B cell (primary cell): ENCODE measurements around the gene EXOC3. TPM values are rescaled to one million over a fixed set of nuclear protein-coding genes. Genes with fewer than 3 reads are reported as not detected.

Experiments used
- ATAC-seq: fragments of 200-7000 bp; cut with Tn5 transposase; one replicate; pipeline ENCODE4 v1.10.0; 2021; ENCODE audit warnings: low read depth, mild to moderate bottlenecking, moderate number of reproducible peaks, moderate library complexity
- CTCF ChIA-PET: fragments of 350-600 bp; sonication (Branson Sonifier 250); formaldehyde crosslinking; loops from one replicate; lab custom pipeline; 2021; ENCODE audit warnings: antibody characterized with exemption, inconsistent platforms; lab: Charles Lee
- POLR2A ChIA-PET: fragments of 350-600 bp; sonication (Branson Sonifier 250); formaldehyde crosslinking; loops from one replicate; lab custom pipeline; 2021; ENCODE audit warnings: antibody characterized with exemption; lab: Charles Lee
- DNase-seq: peaks from one replicate; pipeline ENCODE4 v3.0.0; 2013
- H2AFZ ChIP-seq: 2 replicates; pipeline ENCODE4 v1.6.1; 2012; ENCODE audit warnings: mild to moderate bottlenecking, low read depth, low read length; ENCODE audit not compliant: insufficient read depth, poor library complexity, severe bottlenecking
- H3K27ac ChIP-seq, 2 donors: 1 replicate in 1 of 2; 2 replicates in 1 of 2; pipeline ENCODE4 v1.5.1; 2012 to 2013; ENCODE audit warnings: low read length in 2 of 2, mild to moderate bottlenecking in 2 of 2, moderate library complexity in 1 of 2
- H3K27me3 ChIP-seq, 4 experiments: fragments of 200-600 bp in 1 of 4; sonication (generic) in 1 of 4; replicated peaks in 1 of 4; 1 replicate in 2 of 4; 2 replicates in 2 of 4; pipeline versions ENCODE4 v1.6.1 to v1.7.0; 2013 to 2016; ENCODE audit warnings: low read length in 3 of 4, mild to moderate bottlenecking in 2 of 4, mixed read lengths in 1 of 4, moderate library complexity in 1 of 4; ENCODE audit not compliant: insufficient read depth in 4 of 4, control insufficient read depth in 3 of 4; ENCODE audit errors: control extremely low read depth in 1 of 4
- H3K36me3 ChIP-seq, 2 experiments: replicated peaks in 1 of 2; 1 replicate in 1 of 2; 2 replicates in 1 of 2; pipeline versions ENCODE4 v1.6.1 to v1.7.1; 2013; ENCODE audit warnings: low read length in 1 of 2; ENCODE audit not compliant: insufficient read depth in 2 of 2, control insufficient read depth in 1 of 2; ENCODE audit errors: control extremely low read depth in 1 of 2, extremely low read depth in 1 of 2
- H3K4me1 ChIP-seq, 2 donors: fragments of 200-600 bp in 1 of 2; sonication (generic) in 1 of 2; 1 replicate in 1 of 2; 2 replicates in 1 of 2; pipeline versions ENCODE4 v1.5.1 to v1.6.1; 2013 to 2017; ENCODE audit warnings: low read length in 2 of 2; ENCODE audit not compliant: control insufficient read depth in 2 of 2, insufficient read depth in 2 of 2
- H3K4me2 ChIP-seq: replicated peaks from 2 replicates; pipeline ENCODE3; 2012; ENCODE audit warnings: mild to moderate bottlenecking, low read depth, low read length; ENCODE audit not compliant: poor library complexity, severe bottlenecking
- H3K4me3 ChIP-seq, 5 experiments: fragments of 200-600 bp in 1 of 5; sonication (generic) in 1 of 5; 1 replicate in 3 of 5; 2 replicates in 2 of 5; pipeline versions ENCODE4 v1.5.1 to v1.7.0; 2011 to 2016; ENCODE audit warnings: low read length in 4 of 5, mild to moderate bottlenecking in 4 of 5, low read depth in 2 of 5, control low read depth in 1 of 5, moderate library complexity in 1 of 5; ENCODE audit not compliant: insufficient read depth in 1 of 5; ENCODE audit errors: control extremely low read depth in 1 of 5, extremely low read depth in 1 of 5
- H3K79me2 ChIP-seq: fragments of 200-600 bp; sonication (generic); one replicate; pipeline ENCODE4 v1.6.0; 2016; ENCODE audit warnings: low read length; ENCODE audit not compliant: control insufficient read depth, insufficient read depth
- H3K9ac ChIP-seq: fragments of 200-600 bp; sonication (generic); 2 replicates; pipeline ENCODE4 v1.6.1; 2017; ENCODE audit warnings: mild to moderate bottlenecking, low read length, moderate library complexity
- H3K9me3 ChIP-seq, 3 donors: one replicate each; pipeline versions ENCODE4 v1.6.1 to v1.7.1; 2013; ENCODE audit warnings: low read length in 2 of 3; ENCODE audit not compliant: control insufficient read depth in 2 of 3, insufficient read depth in 1 of 3; ENCODE audit errors: control extremely low read depth in 1 of 3
- H4K20me1 ChIP-seq: 2 replicates; pipeline ENCODE4 v1.6.0; 2012; ENCODE audit warnings: mild to moderate bottlenecking, low read length; ENCODE audit not compliant: insufficient read depth, control insufficient read depth, poor library complexity, severe bottlenecking
- H3K27ac Mint-ChIP-seq: one replicate; pipeline ENCODE4 v1.8.0; 2021; ENCODE audit warnings: mixed read lengths
- H3K27me3 Mint-ChIP-seq: one replicate; pipeline ENCODE4 v1.8.0; 2021; ENCODE audit warnings: mixed read lengths
- H3K4me1 Mint-ChIP-seq: one replicate; pipeline ENCODE4 v1.8.0; 2021; ENCODE audit warnings: mixed read lengths
- H3K4me3 Mint-ChIP-seq: one replicate; pipeline ENCODE4 v1.8.0; 2021; ENCODE audit warnings: mixed read lengths
- H3K9me3 Mint-ChIP-seq: one replicate; pipeline ENCODE4 v1.8.0; 2022; ENCODE audit warnings: mixed read lengths; ENCODE audit not compliant: insufficient read depth
- EZH2 ChIP-seq: IDR thresholded peaks from 2 replicates; pipeline ENCODE4 v1.6.1; 2012; ENCODE audit warnings: borderline replicate concordance, low read depth, mild to moderate bottlenecking, moderate library complexity, low read length; ENCODE audit not compliant: insufficient read depth, poor library complexity, severe bottlenecking
- WGBS: methylation state at CpG from one replicate; pipeline ENCODE4 v1.1.5; 2013; ENCODE audit warnings: missing lambda C conversion rate; ENCODE audit not compliant: insufficient coverage; 5-methylcytosine and 5-hydroxymethylcytosine counted together
- intact Hi-C: fragments of 100-400 bp; cut with micrococcal nuclease; formaldehyde crosslinking; loops from one replicate; pipeline ENCODE4 v1.10.0; 2022
- polyA plus RNA-seq: library from polyadenylated mRNA; depleted of rRNA; stranded (reverse); fragments of >200 nt; gene quantifications from 2 replicates; pipeline ENCODE4 v1.2.3, GENCODE V29; 2012
- total RNA-seq, 2 donors: library from RNA; stranded (reverse); fragments of 120-200 nt in 1 of 2; gene quantifications; 1 replicate in 1 of 2; 2 replicates in 1 of 2; pipeline versions ENCODE4 v1.2.3 to v1.2.4, GENCODE V29; 2013 to 2022
- TF ChIP-seq, protein P1 (sequence below): fragments of 200-600 bp; IDR thresholded peaks from one replicate; pipeline ENCODE4 v1.8.0; 2022; ENCODE audit warnings: antibody characterized with exemption, mild to moderate bottlenecking

Gene EXOC3
- total and polyA plus RNA-seq, 2 donors (not counting 1 experiment from before 2014, with no cell fraction given) = 44.0 to 97.1 TPM

GRCh38 chr5:426392-426976, 16.5 kb upstream of the EXOC3 start:
- peaks cover 0 to 3% (median 0%) of the 10 kb centered on the region in 3 donors for H3K9me3 ChIP-seq
- peaks cover 4% of the 10 kb centered on the region for H3K27me3 Mint-ChIP-seq
- DNase-seq = no peak
- H4K20me1 ChIP-seq = no peaks in the 10 kb centered on the region
- peaks cover 14% of the 10 kb centered on the region for H3K4me1 Mint-ChIP-seq
- H2AFZ ChIP-seq = no peak overlapping the region
- H3K9ac ChIP-seq = no peak overlapping the region
- no peak overlapping the region for H3K4me3 ChIP-seq
- peaks cover 0 to 3% (median 1%) of the 10 kb centered on the region in 4 experiments for H3K27me3 ChIP-seq
- ChIA-PET CTCF (interaction anchor here (1.0 to 5.1 kb wide), 4 partner anchors 109 to 239 kb away, joined by 3 to 41 read pairs (median 16); partner anchors contain the start of gene LRRC14B), POLR2A (no interaction called here)
- H3K36me3 ChIP-seq = no peaks in the 10 kb centered on the region
- TF ChIP-seq, protein P1, sequence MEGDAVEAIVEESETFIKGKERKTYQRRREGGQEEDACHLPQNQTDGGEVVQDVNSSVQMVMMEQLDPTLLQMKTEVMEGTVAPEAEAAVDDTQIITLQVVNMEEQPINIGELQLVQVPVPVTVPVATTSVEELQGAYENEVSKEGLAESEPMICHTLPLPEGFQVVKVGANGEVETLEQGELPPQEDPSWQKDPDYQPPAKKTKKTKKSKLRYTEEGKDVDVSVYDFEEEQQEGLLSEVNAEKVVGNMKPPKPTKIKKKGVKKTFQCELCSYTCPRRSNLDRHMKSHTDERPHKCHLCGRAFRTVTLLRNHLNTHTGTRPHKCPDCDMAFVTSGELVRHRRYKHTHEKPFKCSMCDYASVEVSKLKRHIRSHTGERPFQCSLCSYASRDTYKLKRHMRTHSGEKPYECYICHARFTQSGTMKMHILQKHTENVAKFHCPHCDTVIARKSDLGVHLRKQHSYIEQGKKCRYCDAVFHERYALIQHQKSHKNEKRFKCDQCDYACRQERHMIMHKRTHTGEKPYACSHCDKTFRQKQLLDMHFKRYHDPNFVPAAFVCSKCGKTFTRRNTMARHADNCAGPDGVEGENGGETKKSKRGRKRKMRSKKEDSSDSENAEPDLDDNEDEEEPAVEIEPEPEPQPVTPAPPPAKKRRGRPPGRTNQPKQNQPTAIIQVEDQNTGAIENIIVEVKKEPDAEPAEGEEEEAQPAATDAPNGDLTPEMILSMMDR = no peak
- no peak for TF ChIP-seq EZH2
- no peak for ATAC-seq
- H3K9me3 Mint-ChIP-seq = no peaks in the 10 kb centered on the region
- no peaks in the 10 kb centered on the region for H3K79me2 ChIP-seq
- no peak overlapping the region for H3K27ac Mint-ChIP-seq
- intact Hi-C loops = no loop called here
- WGBS = 88% methylated on average over 3 of the region's 3 CpGs
- H3K4me3 Mint-ChIP-seq = no peak overlapping the region
- no peak overlapping the region for H3K27ac ChIP-seq
- H3K4me1 ChIP-seq = peaks cover 5 to 12% of the 10 kb centered on the region in 2 donors
- no peak overlapping the region for H3K4me2 ChIP-seq

DNA sequence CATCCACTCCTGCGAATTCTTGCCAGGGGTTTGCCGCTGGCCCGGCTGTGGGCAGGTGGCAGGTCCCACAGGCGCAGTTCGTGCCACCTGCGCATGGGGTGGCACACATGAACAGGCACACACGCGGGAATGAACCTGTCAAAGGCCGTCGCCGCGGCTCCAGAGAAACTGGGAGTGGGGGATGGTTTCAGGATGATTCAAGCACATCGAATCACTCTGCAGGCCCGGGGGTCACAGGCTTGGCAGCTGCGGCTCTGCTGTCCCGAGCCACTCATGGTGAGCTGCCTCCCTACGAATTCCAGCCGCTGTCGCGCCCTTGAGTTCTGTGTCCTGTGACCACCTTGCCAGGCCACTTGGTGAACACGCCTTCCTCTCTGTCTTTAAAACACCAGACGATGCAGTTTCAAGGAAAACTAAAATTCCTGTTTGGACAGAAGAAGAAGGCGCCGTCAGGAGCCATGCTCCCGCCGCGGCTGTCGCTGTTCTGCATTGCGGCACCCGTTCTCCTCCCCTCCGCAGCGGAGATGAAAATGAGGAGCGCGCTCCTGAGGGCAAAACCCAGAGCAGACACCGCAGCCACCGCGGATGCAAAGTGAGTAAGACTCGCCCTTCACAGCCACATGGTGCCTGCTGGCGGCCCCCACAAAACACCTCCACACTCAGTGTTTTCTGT, 15.4 kb upstream of the EXOC3 start:
- TF ChIP-seq, protein P1 = no peak
- no peak for TF ChIP-seq EZH2
- Mint-ChIP-seq H3K4me3 (no peak overlapping the region), H3K27ac (no peak overlapping the region), H3K4me1 (peaks cover 14% of the 10 kb centered on the region), H3K9me3 (no peaks in the 10 kb centered on the region), H3K27me3 (peaks cover 8% of the 10 kb centered on the region)
- Histone ChIP-seq H3K9ac (no peak overlapping the region), H3K79me2 (no peaks in the 10 kb centered on the region), H3K4me2 (no peak overlapping the region), H2AFZ (no peak overlapping the region), H3K27me3 (peaks cover 0 to 3% (median 1%) of the 10 kb centered on the region in 4 experiments), H4K20me1 (no peaks in the 10 kb centered on the region), H3K36me3 (no peaks in the 10 kb centered on the region), H3K9me3 (peaks cover 0 to 3% (median 0%) of the 10 kb centered on the region in 3 donors), H3K4me1 (peaks cover 5 to 12% of the 10 kb centered on the region in 2 donors), H3K4me3 (no peak overlapping the region), H3K27ac (no peak overlapping the region)
- DNase-seq (no peak), ATAC-seq (no peak)
- intact Hi-C loops = no loop called here
- ChIA-PET POLR2A (no interaction called here), CTCF (interaction anchor here (1.0 to 5.1 kb wide), 3 partner anchors 19 to 239 kb away, joined by 3 to 41 read pairs (median 5); no protein-coding TSS in a partner anchor)
- WGBS = 97% methylated on average over 38 of the region's 39 CpGs
